Measurements from ENCODE around the gene CARMIL1. TPM values are rescaled to one million over a fixed set of nuclear protein-coding genes. Genes with fewer than 3 reads are reported as not detected.

Gene CARMIL1
- total and polyA plus RNA-seq, 2 of the 8 experiments (the other 6 are each of a cell fraction or from before 2014, with no cell fraction given) = 20.3 to 40.4 TPM

- Histone ChIP-seq H4K8ac (ENCODE audit: extremely low read depth, insufficient read depth, low read length) (no peak overlapping the region), H3K4me1 (replicated peaks in 1 of 4; ENCODE audit: control insufficient read depth in 3 of 4, insufficient read depth in 4 of 4, low read length in 3 of 4) (peaks cover 0 to 13% (median 7%) of the 10 kb centered on the region in 4 experiments; a peak in 5 of 7 replicates), H2BK20ac (ENCODE audit: low read length) (no peak overlapping the region), H3K79me1 (ENCODE audit: low read depth, low read length) (peaks cover 4% of the 10 kb centered on the region; the same call in 1 of the 2 replicates), H3K4me2 (ENCODE audit: insufficient read depth in 1 of 2, low read depth in 2 of 2, low read length in 2 of 2) (no peak overlapping the region), H3K27me3 (replicated peaks in 1 of 4; ENCODE audit: control insufficient read depth in 3 of 4, extremely low read depth in 1 of 4, insufficient read depth in 3 of 4, low read length in 3 of 4) (no peaks in the 10 kb centered on the region), H3K79me2 (ENCODE audit: control insufficient read depth in 1 of 2, insufficient read depth in 2 of 2, low read length in 2 of 2) (peaks cover 0 to 85% of the 10 kb centered on the region in 2 experiments; a peak in 3 of 4 replicates), H2AK5ac (ENCODE audit: low read depth, low read length) (no peak overlapping the region), H3K23ac (ENCODE audit: insufficient read length) (no peak overlapping the region), H4K5ac (ENCODE audit: insufficient read length, low read depth, low read length) (no peak overlapping the region), H3K23me2 (ENCODE audit: low read depth, low read length) (no peaks in the 10 kb centered on the region), H4K91ac (replicated peaks; ENCODE audit: insufficient read length, low read length) (no peak overlapping the region), H3K4me3 (ENCODE audit: extremely low read depth in 1 of 4, insufficient read depth in 2 of 4, low read depth in 3 of 4, low read length in 4 of 4) (no peak overlapping the region), H2BK12ac (ENCODE audit: low read depth, low read length) (no peak overlapping the region), H2BK15ac (ENCODE audit: low read length) (no peak overlapping the region), H3K36me3 (ENCODE audit: control insufficient read depth in 2 of 4, insufficient read depth in 4 of 4, low read length in 3 of 4) (no peaks in the 10 kb centered on the region), H2BK5ac (ENCODE audit: low read depth, low read length) (no peak overlapping the region), H3K9me3 (ENCODE audit: insufficient read depth in 2 of 2, low read depth in 1 of 2, low read length in 1 of 2) (no peaks in the 10 kb centered on the region), H3K27ac (ENCODE audit: low read depth, low read length) (no peak overlapping the region), H3K9ac (replicated peaks in 1 of 4; ENCODE audit: extremely low read depth in 1 of 4, low read depth in 3 of 4, low read length in 3 of 4) (no peak overlapping the region), H2AFZ (ENCODE audit: low read length) (no peak overlapping the region), H3K18ac (ENCODE audit: extremely low read depth, low read length) (no peak overlapping the region), H3K14ac (ENCODE audit: insufficient read length) (no peak overlapping the region), H2BK120ac (replicated peaks; ENCODE audit: low read depth, low read length) (no peak overlapping the region), H4K20me1 (replicated peaks in 1 of 2; ENCODE audit: control insufficient read depth in 1 of 2, insufficient read depth in 2 of 2, low read length in 2 of 2) (peaks cover 0 to 4% of the 10 kb centered on the region in 2 experiments), H3K56ac (replicated peaks; ENCODE audit: insufficient read length, low read depth, low read length) (no peak overlapping the region), H3K4ac (replicated peaks; ENCODE audit: insufficient read length, low read depth, low read length) (no peak overlapping the region)
- FAIRE-seq = no peak
- CTCF ChIA-PET (ENCODE audit: partially characterized antibody) = interaction anchor here (0.6 to 0.7 kb wide), 3 partner anchors 160 to 610 kb away, joined by 3 to 5 read pairs (median 3); no protein-coding TSS in a partner anchor
- POLR2A ChIA-PET (ENCODE audit: partially characterized antibody) = no interaction called here
- TF ChIP-seq JUND (IDR thresholded peaks at IDR 0.05; ENCODE audit: low read length) = no peak
- no peak for TF ChIP-seq MAFK (IDR thresholded peaks at IDR 0.05; ENCODE audit: low read depth, low read length)
- TF ChIP-seq ATF2 (IDR thresholded peaks at IDR 0.05; ENCODE audit: low read length) = no peak
- TF ChIP-seq TAF1 (IDR thresholded peaks at IDR 0.05; ENCODE audit: low read depth, low read length) = no peak
- no peak for TF ChIP-seq TCF12 (IDR thresholded peaks at IDR 0.05; ENCODE audit: low read depth, low read length)
- TF ChIP-seq CBX5 (IDR thresholded peaks at IDR 0.05; ENCODE audit: low read depth, low read length) = no peak
- WGBS, 2 experiments (ENCODE audit: extremely low coverage in 1 of 2, insufficient coverage in 1 of 2, insufficient read length in 1 of 2, insufficient replicate concordance in 2 of 2, low coverage in 1 of 2, low lambda C conversion rate in 2 of 2, missing lambda C conversion rate in 1 of 2) = 79% methylated on average over 5 of the region's 5 CpGs; no CpG with 5 or more reads in 1 of the 2 experiments
- DNase-seq (ENCODE audit: low read depth in 1 of 2, low spot score in 2 of 2) = no peak
Observed at GRCh38 chr6:25395731-25396130, 116.6 kb downstream of the CARMIL1 start.

Data from H1 (cell line).